RWPE1 (cell line): ENCODE measurements around the gene PLEKHA7.

Experiments
- CTCF ChIA-PET: fragments of 350-600 bp; sonication (Branson Sonifier 250); formaldehyde crosslinking; extraction: SDS; loops from one replicate; lab custom pipeline; 2021; lab: Yijun Ruan, JAX
- POLR2A ChIA-PET: fragments of 400-600 bp; formaldehyde crosslinking; extraction: SDS; loops from one replicate; lab custom pipeline; 2020; ENCODE audit warnings: antibody characterized with exemption; ENCODE audit not compliant: low non-redundant PET; lab: Yijun Ruan, JAX
- DNase-seq: peaks from one replicate; pipeline ENCODE4 v3.0.0; 2012; ENCODE audit warnings: low spot score
- H3K27ac ChIP-seq: fragments of 450-650 bp; 2 replicates; pipeline ENCODE4 v1.5.1; 2017
- TF ChIP-seq, protein P1 (sequence below): fragments of 450-650 bp; conservative IDR thresholded peaks from 2 replicates; pipeline ENCODE4 v1.5.1; 2017; ENCODE audit warnings: low read depth, mild to moderate bottlenecking

Gene PLEKHA7

DNA sequence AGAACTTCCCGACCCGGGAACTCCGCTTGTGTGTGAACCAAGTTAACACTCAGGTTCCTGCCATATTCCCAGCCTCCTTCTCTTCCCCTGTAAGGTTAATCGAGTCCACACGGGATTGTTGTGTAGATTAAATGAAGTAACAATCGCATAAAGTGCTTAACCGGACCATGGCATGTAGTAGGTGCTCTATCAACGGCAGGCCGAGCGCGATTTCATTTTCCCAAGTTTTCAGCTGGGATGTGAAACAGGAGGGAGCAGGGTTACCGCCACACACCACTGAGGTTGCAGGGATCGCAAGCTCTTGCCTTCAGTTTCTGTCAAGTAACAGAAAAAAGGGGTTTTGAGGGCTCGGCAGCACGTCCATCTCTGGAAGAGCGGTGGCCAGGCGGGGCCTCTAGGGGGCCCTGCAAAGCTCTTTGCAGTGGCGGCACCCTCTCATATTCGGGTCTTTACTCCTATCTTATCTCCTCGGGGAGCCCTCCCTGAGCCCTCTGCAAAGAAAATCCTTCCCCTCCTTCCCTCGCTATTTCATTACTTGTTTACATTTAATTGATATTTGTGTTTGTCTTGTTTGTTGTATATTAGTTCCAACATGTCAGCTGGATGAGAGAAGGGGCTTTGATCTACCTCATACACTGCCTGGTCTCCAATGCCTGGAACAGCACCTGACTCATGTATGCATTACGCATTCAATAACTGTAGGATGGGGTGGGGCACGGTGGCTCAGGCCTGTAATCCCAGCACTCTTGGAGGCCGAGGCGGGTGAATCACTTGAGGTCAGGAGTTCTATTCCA lies 816 bp upstream of the PLEKHA7 start:
- POLR2A ChIA-PET, result no interaction called here
- TF ChIP-seq, protein P1, sequence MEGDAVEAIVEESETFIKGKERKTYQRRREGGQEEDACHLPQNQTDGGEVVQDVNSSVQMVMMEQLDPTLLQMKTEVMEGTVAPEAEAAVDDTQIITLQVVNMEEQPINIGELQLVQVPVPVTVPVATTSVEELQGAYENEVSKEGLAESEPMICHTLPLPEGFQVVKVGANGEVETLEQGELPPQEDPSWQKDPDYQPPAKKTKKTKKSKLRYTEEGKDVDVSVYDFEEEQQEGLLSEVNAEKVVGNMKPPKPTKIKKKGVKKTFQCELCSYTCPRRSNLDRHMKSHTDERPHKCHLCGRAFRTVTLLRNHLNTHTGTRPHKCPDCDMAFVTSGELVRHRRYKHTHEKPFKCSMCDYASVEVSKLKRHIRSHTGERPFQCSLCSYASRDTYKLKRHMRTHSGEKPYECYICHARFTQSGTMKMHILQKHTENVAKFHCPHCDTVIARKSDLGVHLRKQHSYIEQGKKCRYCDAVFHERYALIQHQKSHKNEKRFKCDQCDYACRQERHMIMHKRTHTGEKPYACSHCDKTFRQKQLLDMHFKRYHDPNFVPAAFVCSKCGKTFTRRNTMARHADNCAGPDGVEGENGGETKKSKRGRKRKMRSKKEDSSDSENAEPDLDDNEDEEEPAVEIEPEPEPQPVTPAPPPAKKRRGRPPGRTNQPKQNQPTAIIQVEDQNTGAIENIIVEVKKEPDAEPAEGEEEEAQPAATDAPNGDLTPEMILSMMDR, result peak; percentile 23
- CTCF ChIA-PET, result interaction anchor here (0.6 to 1.5 kb wide), 4 partner anchors 58 to 1159 kb away, joined by 3 to 5 read pairs (median 4); no protein-coding TSS in a partner anchor
- no peak overlapping the region for H3K27ac ChIP-seq
- peak; percentile 62 for DNase-seq

DNA sequence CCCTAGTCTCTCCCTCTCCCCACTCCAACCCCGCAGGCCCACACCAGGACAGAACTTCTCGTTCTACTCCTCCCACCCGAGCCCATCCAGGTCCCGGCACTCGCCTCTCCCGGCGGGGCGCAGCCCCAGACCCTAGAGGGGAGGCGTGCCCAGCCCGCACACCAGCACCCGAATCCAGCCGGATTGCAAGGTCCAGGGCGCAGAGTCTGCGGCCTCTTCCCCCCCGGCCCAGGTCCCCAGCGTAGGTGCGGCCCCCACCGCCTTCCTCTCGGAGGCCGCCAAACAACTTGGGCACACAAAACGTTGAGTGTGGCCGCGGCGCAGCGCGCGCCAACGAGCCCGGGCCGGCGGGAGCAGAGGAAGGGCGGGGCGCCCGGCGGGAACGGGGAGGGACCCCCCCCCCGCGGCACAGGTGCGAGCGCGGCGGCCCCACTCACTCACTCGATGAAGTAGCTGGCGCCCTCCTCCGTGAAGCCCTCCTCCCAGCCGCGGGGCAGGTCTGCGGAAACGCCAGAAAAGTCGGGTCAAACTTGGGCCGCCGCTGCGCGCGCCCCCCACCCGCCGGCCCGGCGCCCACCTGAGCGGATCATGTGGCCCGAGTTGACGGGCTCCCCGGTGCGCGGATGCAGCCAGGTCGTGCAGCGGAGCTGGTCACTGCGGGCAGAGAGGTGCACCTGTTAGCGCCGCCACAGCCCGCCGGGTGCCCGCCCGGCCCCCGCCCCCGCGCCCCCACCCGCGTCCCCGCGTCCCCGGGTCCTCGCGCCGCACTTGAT lies 480 bp downstream of the PLEKHA7 start:
- H3K27ac ChIP-seq, result peak overlapping the region; percentile 55
- TF ChIP-seq, protein P1, result no peak
- peak; percentile 16 for DNase-seq
- CTCF ChIA-PET, result interaction anchor here (0.6 kb wide), 2 partner anchors 58 to 1766 kb away, joined by 3 to 5 read pairs; no protein-coding TSS in a partner anchor
- POLR2A ChIA-PET, result no interaction called here

DNA sequence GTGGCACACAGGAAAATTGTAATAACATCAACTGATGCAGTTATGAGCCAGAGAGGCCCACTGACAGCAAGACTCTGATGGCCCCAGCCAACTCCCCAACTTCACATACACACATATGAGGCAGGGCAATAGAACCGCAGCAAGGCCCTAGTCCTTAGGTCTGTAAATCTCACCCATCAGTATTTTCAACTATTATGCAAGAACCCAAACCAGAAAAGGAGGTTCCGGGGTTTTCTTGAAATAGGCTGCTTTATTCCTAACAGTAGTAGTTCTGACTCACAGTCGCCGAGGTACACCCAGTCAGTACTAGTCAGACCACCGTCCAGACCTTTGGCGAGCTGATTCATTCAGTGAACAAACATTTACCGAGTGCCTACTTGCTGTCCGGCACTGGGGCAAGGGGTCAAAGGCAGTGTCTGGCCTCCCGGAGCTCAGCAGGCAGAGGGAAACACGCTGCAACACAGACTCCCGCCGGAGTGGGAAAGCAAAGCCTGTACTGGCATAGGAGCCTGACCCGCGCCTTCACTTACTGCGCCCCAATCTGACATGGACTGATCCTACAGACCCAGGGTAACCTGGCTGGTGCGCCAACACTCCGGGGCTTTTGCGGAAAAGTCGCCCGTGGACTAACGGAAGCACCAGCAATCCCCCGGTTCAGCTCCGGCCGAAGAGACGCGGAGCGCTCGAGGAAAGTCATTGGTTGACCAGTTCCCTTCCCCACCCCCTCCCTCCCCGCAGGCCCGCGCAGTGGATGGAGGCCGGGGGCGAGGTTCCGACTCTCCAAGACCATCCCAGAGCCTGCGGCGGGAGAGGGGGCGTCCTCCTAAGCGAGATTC lies 1.3 kb downstream of the PLEKHA7 start:
- POLR2A ChIA-PET, result no interaction called here
- CTCF ChIA-PET, result interaction anchor here (0.5 to 0.7 kb wide), 3 partner anchors 1045 to 1765 kb away, joined by 3 read pairs; no protein-coding TSS in a partner anchor
- peak; percentile 86 for DNase-seq
- TF ChIP-seq, protein P1, result no peak
- peak overlapping the region; percentile 55 for H3K27ac ChIP-seq

DNA sequence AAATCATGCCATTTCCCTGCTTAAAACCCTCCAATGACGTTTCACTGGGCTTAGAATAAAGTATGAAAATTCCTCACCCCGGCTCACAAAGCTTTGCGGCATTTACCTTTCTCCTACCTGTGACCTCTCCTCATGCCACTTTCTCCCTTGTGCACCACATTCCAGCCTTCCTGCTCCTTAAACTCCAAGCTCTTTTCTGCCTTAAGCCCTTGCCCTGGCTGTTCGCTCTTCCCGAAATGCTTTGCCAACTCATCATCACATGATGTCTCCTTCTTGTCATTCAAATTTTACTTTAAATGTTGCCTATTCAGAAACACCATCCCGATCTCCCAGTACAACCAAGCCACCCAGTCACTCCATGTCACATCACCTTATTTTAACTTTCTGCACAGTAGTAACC lies 2.0 kb downstream of the PLEKHA7 start:
- CTCF ChIA-PET, result interaction anchor here (0.5 kb wide), 1 partner anchor 1044 kb away, joined by 3 read pairs; no protein-coding TSS in a partner anchor
- no peak for DNase-seq
- TF ChIP-seq, protein P1, result no peak
- no peak overlapping the region for H3K27ac ChIP-seq
- POLR2A ChIA-PET, result no interaction called here

DNA sequence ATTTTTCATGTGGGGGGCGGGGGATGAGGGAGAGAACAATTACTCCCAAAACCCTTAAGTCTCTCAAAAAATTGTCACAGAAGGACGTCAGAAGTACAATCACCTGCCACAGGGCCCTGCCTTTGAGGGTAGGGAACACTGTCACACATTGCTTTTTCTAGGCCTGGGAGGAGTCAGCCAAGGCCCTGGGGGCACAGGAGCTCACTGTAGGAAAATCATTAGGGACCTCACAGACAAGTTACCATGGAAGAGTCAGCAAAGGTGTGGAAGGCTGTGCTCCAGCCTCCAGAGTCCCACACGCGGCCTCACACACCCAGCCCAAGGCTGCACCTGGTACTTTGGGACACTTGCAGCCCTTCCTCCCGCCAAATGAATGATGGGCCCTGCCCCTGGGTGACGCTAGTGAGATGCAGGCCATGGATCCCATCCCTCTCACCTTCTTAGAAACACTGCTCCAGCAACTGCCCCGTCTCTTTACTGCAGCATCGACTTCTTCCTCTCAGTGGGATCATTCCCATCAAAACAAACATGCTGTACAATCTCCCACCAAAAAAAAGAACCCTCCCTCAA lies 3.3 kb downstream of the PLEKHA7 start:
- TF ChIP-seq, protein P1, result no peak
- CTCF ChIA-PET, result no interaction called here
- POLR2A ChIA-PET, result no interaction called here
- no peak for DNase-seq
- no peak overlapping the region for H3K27ac ChIP-seq
